LHCN-M2 (cell line): ENCODE data around the gene EVA1A. TPM values are rescaled to one million over a fixed set of nuclear protein-coding genes. Genes with fewer than 3 reads are reported as not detected.
"Not testable (repeated sequence)": the region's sequence is repeated elsewhere in the genome, so short reads cannot be mapped to it uniquely, and the experiment has no call there.

Experiments
- DNase-seq: peaks from one replicate; pipeline ENCODE4 v3.0.0-alpha.2; 2012; ENCODE audit warnings: low read depth
- total RNA-seq: library from RNA; depleted of rRNA; stranded (reverse); fragments of >200 nt; gene quantifications from 2 replicates; pipeline ENCODE4 v1.2.3, GENCODE V29; 2014

EVA1A gene
- total RNA-seq, 1 experiment from 2014 or later: 21.4 TPM

- no peak for DNase-seq
Observed at GRCh38 chr2:75484840-75485239, 75.9 kb downstream of the EVA1A start.

- DNase-seq: no peak
Observed at GRCh38 chr2:75483878-75484277, 76.9 kb downstream of the EVA1A start.

- no peak for DNase-seq
Observed at GRCh38 chr2:75482398-75482797, 78.3 kb downstream of the EVA1A start.

- peak; percentile 25 for DNase-seq
Observed at GRCh38 chr2:75480971-75481836, 79.5 kb downstream of the EVA1A start.

GRCh38 chr2:75477696-75478095, 83.0 kb downstream of the EVA1A start:
- not testable (repeated sequence) for DNase-seq

- DNase-seq: peak; percentile 65
Observed at GRCh38 chr2:75476761-75477160, 84.0 kb downstream of the EVA1A start.

GRCh38 chr2:75475976-75476375, 84.8 kb downstream of the EVA1A start:
- no peak for DNase-seq

GRCh38 chr2:75475049-75475448, 85.7 kb downstream of the EVA1A start:
- no peak for DNase-seq

- DNase-seq: no peak
Observed at GRCh38 chr2:75474115-75474514, 86.6 kb downstream of the EVA1A start.

- peak; percentile 34 for DNase-seq
Observed at GRCh38 chr2:75466708-75467311, 93.9 kb downstream of the EVA1A start.

- DNase-seq: peak; percentile 27
Observed at GRCh38 chr2:75465317-75465984, 95.3 kb downstream of the EVA1A start.

- DNase-seq: peak; percentile 31
Observed at GRCh38 chr2:75464348-75464946, 96.3 kb downstream of the EVA1A start.

GRCh38 chr2:75462721-75463120, 98.0 kb downstream of the EVA1A start:
- no peak for DNase-seq

- no peak for DNase-seq
Observed at GRCh38 chr2:75462206-75462605, 98.5 kb downstream of the EVA1A start.

GRCh38 chr2:75460630-75461029, 100.1 kb downstream of the EVA1A start:
- DNase-seq: no peak

- peak; percentile 34 for DNase-seq
Observed at GRCh38 chr2:75459565-75460310, 101.0 kb downstream of the EVA1A start.

GRCh38 chr2:75458201-75458600, 102.5 kb downstream of the EVA1A start:
- DNase-seq: no peak

GRCh38 chr2:75456825-75457224, 103.9 kb downstream of the EVA1A start:
- DNase-seq: no peak

- no peak for DNase-seq
Observed at GRCh38 chr2:75456111-75456510, 104.6 kb downstream of the EVA1A start.

GRCh38 chr2:75454241-75454620, 106.5 kb downstream of the EVA1A start:
- DNase-seq: no peak
